Panc1 (cell line): ENCODE measurements around the gene POU6F1. TPM values are rescaled to one million over a fixed set of nuclear protein-coding genes. Genes with fewer than 3 reads are reported as not detected.

Source experiments
- ATAC-seq: fragments of 200-7000 bp; cut with Tn5 transposase; 2 replicates; pipeline ENCODE4 v1.9.1; 2020; ENCODE audit warnings: mild to moderate bottlenecking, moderate library complexity
- BruUV-seq: library from RNA; stranded (reverse); fragments of 400-500 nt; replicated peaks from 2 replicates; lab custom pipeline; 2021; lab: Mats Ljungman, UMichigan
- CTCF ChIA-PET: fragments of 300-600 bp; sonication (Branson Sonifier 250); formaldehyde crosslinking; loops from one replicate; lab custom pipeline; 2022; ENCODE audit warnings: antibody characterized with exemption; lab: Charles Lee
- POLR2A ChIA-PET: fragments of 300-600 bp; sonication (Branson Sonifier 250); formaldehyde crosslinking; loops from one replicate; lab custom pipeline; 2022; ENCODE audit warnings: antibody characterized with exemption; lab: Charles Lee
- DNase-seq: peaks from one replicate; pipeline ENCODE4 v3.0.0-alpha.2; 2010; ENCODE audit warnings: low read depth, low spot score
- H3K27ac ChIP-seq: 2 replicates; pipeline ENCODE4 v1.5.1; 2011; ENCODE audit warnings: mild to moderate bottlenecking, low read length, inconsistent platforms
- H3K27me3 ChIP-seq: fragments of 200-500 bp; sonication (Bioruptor generic); 2 replicates; pipeline ENCODE4 v1.6.0; 2014; ENCODE audit warnings: low read length, inconsistent platforms; ENCODE audit not compliant: control insufficient read depth, insufficient read depth
- H3K36me3 ChIP-seq: fragments of 200-500 bp; sonication (Bioruptor generic); 2 replicates; pipeline ENCODE4 v1.5.1; 2014; ENCODE audit warnings: inconsistent platforms, mild to moderate bottlenecking, low read length, moderate library complexity; ENCODE audit not compliant: control insufficient read depth, insufficient read depth
- H3K4me1 ChIP-seq: 2 replicates; pipeline ENCODE4 v1.5.1; 2011; ENCODE audit warnings: inconsistent platforms, mild to moderate bottlenecking, low read length, moderate library complexity; ENCODE audit not compliant: control insufficient read depth, insufficient read depth
- H3K4me3 ChIP-seq, 2 experiments: 2 replicates each; pipeline ENCODE4 v1.5.1; 2011 to 2012; ENCODE audit warnings: low read depth in 2 of 2, low read length in 2 of 2, mild to moderate bottlenecking in 2 of 2, inconsistent platforms in 1 of 2, moderate library complexity in 1 of 2
- H3K9me3 ChIP-seq: fragments of 200-500 bp; sonication (Bioruptor generic); 2 replicates; pipeline ENCODE4 v1.5.1; 2014; ENCODE audit warnings: low read depth, mild to moderate bottlenecking, inconsistent platforms, low read length, moderate library complexity; ENCODE audit not compliant: control insufficient read depth, insufficient read depth
- CTCF ChIP-seq: fragments of 450-650 bp; IDR thresholded peaks from 2 replicates; pipeline ENCODE4 v1.5.1; 2017; ENCODE audit warnings: mild to moderate bottlenecking
- POLR2AphosphoS5 ChIP-seq: IDR thresholded peaks from 2 replicates; pipeline ENCODE4 v1.6.1; 2012; ENCODE audit warnings: mild to moderate bottlenecking, low read depth, low read length, moderate library complexity
- SIN3A ChIP-seq: IDR thresholded peaks from 2 replicates; pipeline ENCODE4 v1.6.1; 2012; ENCODE audit warnings: low read depth, mild to moderate bottlenecking, low read length, moderate library complexity, borderline replicate concordance; ENCODE audit not compliant: insufficient read depth
- TCF7L2 ChIP-seq: IDR thresholded peaks from 2 replicates; pipeline ENCODE4 v1.6.1; 2011; ENCODE audit warnings: mild to moderate bottlenecking, low read depth, low read length, inconsistent platforms
- in situ Hi-C: cut with HindIII; loops from 2 replicates; pipeline ENCODE4 v1.10.0; 2016; ENCODE audit warnings: low sequenced_read_pairs, low pct_unique_long_range_greater_than_20kb
- intact Hi-C: fragments of 100-400 bp; cut with micrococcal nuclease; formaldehyde crosslinking; loops from one replicate; pipeline ENCODE4 v1.10.0; 2022; ENCODE audit not compliant: unreplicated experiment
- total RNA-seq: library from RNA; stranded (reverse); gene quantifications from one replicate; pipeline ENCODE4 v1.2.1, GENCODE V29; 2021; ENCODE audit not compliant: unreplicated experiment
- TF ChIP-seq, protein P1 (sequence below), 2 experiments: IDR thresholded peaks; 2 replicates each; pipeline ENCODE4 v1.6.1; 2011 to 2012; ENCODE audit warnings: low read depth in 2 of 2, control low read depth in 1 of 2, low read length in 1 of 2, mild to moderate bottlenecking in 1 of 2, moderate library complexity in 1 of 2; ENCODE audit not compliant: insufficient read depth in 1 of 2

Gene POU6F1
- total RNA-seq, 1 experiment from 2014 or later = 3.1 TPM

- no peak for DNase-seq
- Histone ChIP-seq H3K27me3 (no peaks in the 10 kb centered on the region), H3K36me3 (no peaks in the 10 kb centered on the region), H3K4me3 (no peak overlapping the region), H3K9me3 (no peaks in the 10 kb centered on the region), H3K4me1 (no peaks in the 10 kb centered on the region), H3K27ac (no peak overlapping the region)
- CTCF ChIA-PET = no interaction called here
- BruUV-seq = no TSS peak
- no peak for TF ChIP-seq CTCF
- TF ChIP-seq, protein P1, sequence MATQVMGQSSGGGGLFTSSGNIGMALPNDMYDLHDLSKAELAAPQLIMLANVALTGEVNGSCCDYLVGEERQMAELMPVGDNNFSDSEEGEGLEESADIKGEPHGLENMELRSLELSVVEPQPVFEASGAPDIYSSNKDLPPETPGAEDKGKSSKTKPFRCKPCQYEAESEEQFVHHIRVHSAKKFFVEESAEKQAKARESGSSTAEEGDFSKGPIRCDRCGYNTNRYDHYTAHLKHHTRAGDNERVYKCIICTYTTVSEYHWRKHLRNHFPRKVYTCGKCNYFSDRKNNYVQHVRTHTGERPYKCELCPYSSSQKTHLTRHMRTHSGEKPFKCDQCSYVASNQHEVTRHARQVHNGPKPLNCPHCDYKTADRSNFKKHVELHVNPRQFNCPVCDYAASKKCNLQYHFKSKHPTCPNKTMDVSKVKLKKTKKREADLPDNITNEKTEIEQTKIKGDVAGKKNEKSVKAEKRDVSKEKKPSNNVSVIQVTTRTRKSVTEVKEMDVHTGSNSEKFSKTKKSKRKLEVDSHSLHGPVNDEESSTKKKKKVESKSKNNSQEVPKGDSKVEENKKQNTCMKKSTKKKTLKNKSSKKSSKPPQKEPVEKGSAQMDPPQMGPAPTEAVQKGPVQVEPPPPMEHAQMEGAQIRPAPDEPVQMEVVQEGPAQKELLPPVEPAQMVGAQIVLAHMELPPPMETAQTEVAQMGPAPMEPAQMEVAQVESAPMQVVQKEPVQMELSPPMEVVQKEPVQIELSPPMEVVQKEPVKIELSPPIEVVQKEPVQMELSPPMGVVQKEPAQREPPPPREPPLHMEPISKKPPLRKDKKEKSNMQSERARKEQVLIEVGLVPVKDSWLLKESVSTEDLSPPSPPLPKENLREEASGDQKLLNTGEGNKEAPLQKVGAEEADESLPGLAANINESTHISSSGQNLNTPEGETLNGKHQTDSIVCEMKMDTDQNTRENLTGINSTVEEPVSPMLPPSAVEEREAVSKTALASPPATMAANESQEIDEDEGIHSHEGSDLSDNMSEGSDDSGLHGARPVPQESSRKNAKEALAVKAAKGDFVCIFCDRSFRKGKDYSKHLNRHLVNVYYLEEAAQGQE (IDR thresholded peaks at IDR 0.05; ENCODE audit: insufficient read depth in 1 of 2, low read depth in 2 of 2, low read length in 1 of 2) = no peak
- no peak for TF ChIP-seq TCF7L2
- no peak for TF ChIP-seq SIN3A
- TF ChIP-seq POLR2AphosphoS5 = no peak
- POLR2A ChIA-PET = no interaction called here
- in situ Hi-C loops = no loop called here
- intact Hi-C loops = no loop called here
- ATAC-seq = no peak
Measured at GRCh38 chr12:51186465-51187085, 31.3 kb downstream of the POU6F1 start.

DNA sequence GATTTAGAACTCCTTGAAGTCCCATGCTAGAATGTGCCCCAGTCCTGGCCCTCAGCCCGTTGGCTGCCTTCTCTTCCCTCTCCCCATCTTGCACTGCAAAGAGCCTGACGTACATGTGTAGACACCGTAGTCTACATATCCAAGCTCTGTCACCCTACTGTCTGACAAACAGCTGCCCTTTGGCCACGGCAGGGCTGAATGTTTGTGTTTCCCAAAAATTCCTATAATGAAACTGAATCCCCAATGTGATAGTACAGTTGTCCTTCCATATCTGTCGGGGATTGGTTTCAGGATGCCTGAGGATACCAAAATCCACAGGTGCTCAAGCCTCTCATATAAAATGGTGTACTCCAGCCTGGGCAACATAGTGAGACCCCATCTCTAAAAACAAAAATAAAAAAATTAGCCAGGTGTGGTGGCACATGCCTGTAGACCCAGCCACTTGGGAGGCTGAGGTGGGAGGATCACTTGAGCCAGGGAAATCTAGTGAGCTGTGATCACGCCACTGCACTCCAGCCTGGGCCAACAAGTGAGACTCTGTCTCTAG, 32.6 kb downstream of the POU6F1 start:
- no peak overlapping the region for H3K4me3 ChIP-seq
- BruUV-seq = no TSS peak
- H3K4me1 ChIP-seq = no peaks in the 10 kb centered on the region
- ChIA-PET POLR2A (no interaction called here), CTCF (no interaction called here)
- intact Hi-C loops = no loop called here
- in situ Hi-C loops = no loop called here
- H3K36me3 ChIP-seq = no peaks in the 10 kb centered on the region
- DNase-seq (no peak), ATAC-seq (no peak)
- TF ChIP-seq, protein P1 (IDR thresholded peaks at IDR 0.05; ENCODE audit: insufficient read depth in 1 of 2, low read depth in 2 of 2, low read length in 1 of 2) = no peak
- no peak for TF ChIP-seq TCF7L2
- TF ChIP-seq CTCF = no peak
- TF ChIP-seq SIN3A = no peak
- TF ChIP-seq POLR2AphosphoS5 = no peak
- no peaks in the 10 kb centered on the region for H3K9me3 ChIP-seq
- no peaks in the 10 kb centered on the region for H3K27me3 ChIP-seq
- no peak overlapping the region for H3K27ac ChIP-seq
